Measurements from ENCODE around the gene NGDN. TPM values are rescaled to one million over a fixed set of nuclear protein-coding genes. Genes with fewer than 3 reads are reported as not detected.
A peak's percentile ranks its signal among the peaks of the same experiment; 100 is the strongest.

The NGDN gene
- total RNA-seq, 4 donors from 2014 or later = 34.0 to 41.7 (median 37.3) TPM

GRCh38 chr14:23433457-23433856 is 36.0 kb upstream of the NGDN start:
- H3K4me3 ChIP-seq (ENCODE audit: low read depth, poor library complexity, severe bottlenecking) = no peak overlapping the region
- intact Hi-C loops (cut with DNase I; ENCODE audit: low total_unique reads) = no loop called here
- DNase-seq (ENCODE audit: low spot score in 2 of 2) = peak in 1 of 2 donors; percentile 76
- no peak for TF ChIP-seq POLR2A (IDR thresholded peaks at IDR 0.05)
- TF ChIP-seq CTCF (IDR thresholded peaks at IDR 0.05) = no peak
- WGBS, 2 donors = 82 to 85% methylated on average over 10 of the region's 10 CpGs

GRCh38 chr14:23434488-23435222 is 34.8 kb upstream of the NGDN start:
- no peak overlapping the region for H3K4me3 ChIP-seq (ENCODE audit: low read depth, poor library complexity, severe bottlenecking)
- intact Hi-C loops (cut with DNase I; ENCODE audit: low total_unique reads) = no loop called here
- no peak for TF ChIP-seq CTCF (IDR thresholded peaks at IDR 0.05)
- no peak for TF ChIP-seq POLR2A (IDR thresholded peaks at IDR 0.05)
- 83 to 84% methylated on average over 8 of the region's 8 CpGs for WGBS, 2 donors
- DNase-seq (ENCODE audit: low spot score in 2 of 2) = peak in 1 of 2 donors; percentile 20

GRCh38 chr14:23435543-23436326 is 33.8 kb upstream of the NGDN start, which contains the start of gene MYH7:
Gene MYH7 (minus strand): TSS chr14:23435660. CDS start chr14:23433732, 1,928 bp downstream.
- intact Hi-C loops (cut with DNase I; ENCODE audit: low total_unique reads) = no loop called here
- DNase-seq (ENCODE audit: low spot score in 2 of 2) = peak in 1 of 2 donors; percentile 76
- 68 to 75% methylated on average over 9 to 10 of the region's 10 CpGs for WGBS, 2 donors
- H3K4me3 ChIP-seq (ENCODE audit: low read depth, poor library complexity, severe bottlenecking) = no peak within 1 kb of the TSS
- no peak for TF ChIP-seq CTCF (IDR thresholded peaks at IDR 0.05)
- TF ChIP-seq POLR2A (IDR thresholded peaks at IDR 0.05) = no peak

GRCh38 chr14:23436327-23437132 is 33.0 kb upstream of the NGDN start:
- intact Hi-C loops (cut with DNase I; ENCODE audit: low total_unique reads) = no loop called here

More at GRCh38 chr14:23436327-23437132, 33.0 kb upstream of the NGDN start:
- no peak overlapping the region for H3K4me3 ChIP-seq (ENCODE audit: low read depth, poor library complexity, severe bottlenecking)
- TF ChIP-seq POLR2A (IDR thresholded peaks at IDR 0.05) (no peak), CTCF (IDR thresholded peaks at IDR 0.05) (no peak)
- 58 to 62% methylated on average over 15 of the region's 15 CpGs for WGBS, 2 donors
- peak in 1 of 2 donors; percentile 71 for DNase-seq (ENCODE audit: low spot score in 2 of 2)

Data from lower leg skin (tissue), 4 donors.